Measurements from ENCODE around the gene HPCAL1.

- TF ChIP-seq CTCF (IDR thresholded peaks at IDR 0.05; ENCODE audit: poor library complexity, severe bottlenecking) (no peak), EZH2 (IDR thresholded peaks at IDR 0.05; ENCODE audit: borderline replicate concordance, insufficient read depth, low read length, poor library complexity, severe bottlenecking) (no peak), POLR2AphosphoS5 (IDR thresholded peaks at IDR 0.05) (no peak), TAF1 (IDR thresholded peaks at IDR 0.05; ENCODE audit: low read depth) (no peak), EP300 (conservative IDR thresholded peaks at IDR 0.05; ENCODE audit: poor library complexity, severe bottlenecking) (no peak), RAD21 (conservative IDR thresholded peaks at IDR 0.05) (no peak), REST (IDR thresholded peaks at IDR 0.05; ENCODE audit: borderline replicate concordance) (no peak), SMC3 (conservative IDR thresholded peaks at IDR 0.05; ENCODE audit: poor library complexity) (no peak)
These were observed 24.2 kb downstream of the HPCAL1 start for GRCh38 chr2:10326707-10327594.
